B cell (primary cell): ENCODE data around the gene KCTD5.

Experiments used
- CTCF ChIP-seq: fragments of 200-600 bp; IDR thresholded peaks from one replicate; pipeline ENCODE4 v1.8.0; 2022; ENCODE audit warnings: antibody characterized with exemption, mild to moderate bottlenecking
- EZH2 ChIP-seq: IDR thresholded peaks from 2 replicates; pipeline ENCODE4 v1.6.1; 2012; ENCODE audit warnings: borderline replicate concordance, low read depth, mild to moderate bottlenecking, moderate library complexity, low read length; ENCODE audit not compliant: insufficient read depth, poor library complexity, severe bottlenecking

- TF ChIP-seq CTCF (no peak), EZH2 (no peak)
Observed at GRCh38 chr16:2686912-2687507, 4.7 kb downstream of the KCTD5 start.
